T-helper 22 cell (primary cell): Measurements from ENCODE around the gene SPATA21.

Experiments used
- DNase-seq: peaks from one replicate; pipeline ENCODE4 v3.0.0-alpha.2; 2020; ENCODE audit warnings: low read depth

SPATA21 gene

DNA sequence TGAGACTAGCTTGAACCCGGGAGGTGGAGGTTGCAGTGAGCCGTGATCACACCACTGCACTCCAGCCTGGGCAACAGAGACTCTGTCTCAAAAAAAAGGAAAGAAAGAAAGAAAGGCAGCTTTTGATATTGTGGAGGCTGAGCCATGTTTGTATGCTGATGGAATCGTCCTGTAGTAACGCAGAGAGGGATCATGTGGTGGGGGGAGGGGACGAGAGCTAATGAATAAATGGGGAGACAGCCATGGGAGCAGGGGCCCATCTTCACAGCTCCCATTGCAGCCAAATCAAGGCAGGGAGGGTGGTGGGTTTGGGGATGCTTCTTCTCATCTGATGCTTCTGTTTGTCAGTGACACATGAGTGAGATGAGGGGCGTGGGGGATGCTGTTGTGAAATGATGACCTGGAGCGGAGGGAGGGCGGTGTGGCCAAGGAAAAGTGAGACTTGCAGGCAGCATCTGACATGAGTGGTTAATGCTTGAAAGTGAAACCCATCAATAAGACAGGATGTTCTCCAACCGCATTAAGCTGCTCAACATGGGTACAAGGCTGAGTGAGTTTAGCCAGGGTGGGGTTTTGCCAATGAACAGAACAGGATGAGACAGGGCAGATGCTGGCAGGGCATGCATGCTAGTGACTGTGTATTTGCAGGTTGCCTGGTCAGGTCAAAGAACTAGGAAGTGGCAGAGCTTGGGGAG is 16.7 kb downstream of the SPATA21 start:
- peak; percentile 12 for DNase-seq

DNA sequence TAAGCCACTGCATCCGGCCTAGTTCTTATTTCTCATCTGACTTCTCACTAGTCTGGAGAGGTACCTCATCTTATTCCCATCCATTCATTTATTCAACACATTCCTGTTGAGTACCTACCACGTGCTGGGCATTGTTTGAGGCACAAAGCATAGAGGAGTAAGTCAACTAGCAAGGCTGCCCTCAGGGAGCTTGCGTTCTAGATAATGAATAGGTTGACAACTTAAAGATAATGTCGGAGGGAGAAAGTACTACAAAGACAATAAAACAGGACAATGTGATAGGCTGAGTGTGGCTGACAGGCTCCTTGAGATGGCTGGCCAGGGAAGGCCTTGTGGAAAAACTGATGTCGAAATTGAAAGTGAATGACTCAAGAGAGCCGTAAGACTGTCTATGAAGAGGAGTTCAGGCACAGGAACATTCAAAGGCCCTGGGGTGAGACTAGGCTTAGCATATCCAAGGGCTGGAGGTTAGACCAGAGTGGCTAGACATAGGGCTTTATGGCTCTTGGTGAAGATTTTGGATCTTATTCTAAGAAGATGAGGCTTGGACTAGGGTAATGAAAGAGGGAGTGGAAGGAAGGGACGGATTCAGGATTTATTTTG is 18.3 kb downstream of the SPATA21 start:
- no peak for DNase-seq

DNA sequence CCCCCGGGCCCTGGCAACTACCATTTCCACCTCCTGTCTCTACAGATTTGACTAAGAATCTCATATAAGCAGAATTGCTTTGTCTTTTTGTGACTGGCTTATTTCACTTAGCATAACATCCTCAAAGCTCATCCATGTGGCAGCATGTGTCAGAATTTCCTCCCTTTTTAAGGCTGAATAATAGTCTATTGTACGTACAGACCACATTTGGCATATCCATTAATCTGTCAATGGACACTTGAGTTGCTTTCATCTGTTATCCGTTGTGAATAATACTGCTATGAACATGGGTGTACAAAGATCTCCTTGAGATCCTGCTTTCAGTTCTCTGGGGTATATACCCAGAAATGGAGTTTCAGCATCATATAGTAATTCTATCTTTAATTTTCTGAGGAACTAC is 24.0 kb downstream of the SPATA21 start:
- no peak for DNase-seq

DNA sequence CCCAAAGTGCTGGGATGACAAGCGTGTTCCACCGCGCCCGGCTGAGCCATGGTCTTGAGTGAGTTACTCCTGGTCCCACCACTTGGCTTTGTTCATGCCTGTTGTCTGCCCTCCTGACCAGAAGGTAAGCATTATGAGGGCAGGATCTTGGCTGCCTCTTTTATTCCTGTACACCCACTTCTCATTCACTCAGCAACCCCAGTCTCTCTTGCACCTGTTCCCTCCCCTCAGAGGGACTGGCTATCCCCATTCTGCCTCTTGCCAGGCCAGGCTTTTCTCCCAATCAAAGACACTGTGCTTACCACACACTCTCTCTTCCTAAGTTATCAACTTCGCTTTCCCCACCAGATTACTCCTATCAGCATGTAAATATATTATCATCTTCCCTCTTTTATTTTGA is 26.4 kb downstream of the SPATA21 start:
- no peak for DNase-seq

DNA sequence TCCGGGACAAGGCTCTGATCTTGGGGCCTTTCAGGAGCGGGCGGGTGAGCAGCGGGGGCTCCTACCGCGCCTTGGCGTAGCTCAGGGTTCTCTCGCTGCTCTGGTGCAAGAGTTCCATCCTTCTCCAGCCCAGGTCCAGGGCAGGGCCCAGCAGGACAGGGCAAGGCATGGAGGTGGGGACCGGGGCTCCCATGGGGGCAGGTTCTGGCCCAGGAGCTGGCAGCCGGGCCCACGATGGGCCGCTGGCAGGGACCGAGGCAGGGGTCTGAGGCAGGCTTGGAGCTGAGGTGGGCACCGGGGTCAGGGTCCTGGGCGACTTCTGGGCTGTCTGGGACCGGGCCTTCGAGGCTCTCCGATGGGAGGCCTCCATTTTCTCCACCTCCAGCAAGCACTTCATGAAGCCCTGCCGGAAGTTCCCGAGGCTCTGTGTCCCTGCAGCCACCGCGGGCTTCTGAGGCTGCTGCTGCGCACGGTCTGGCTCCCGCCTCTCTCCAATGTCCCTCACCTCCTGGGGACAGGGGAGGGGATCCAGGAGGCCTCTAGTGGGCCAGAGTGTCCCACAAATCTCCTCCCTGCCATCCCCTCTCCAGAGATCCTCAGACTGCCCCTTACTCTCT is 27.6 kb downstream of the SPATA21 start:
- no peak for DNase-seq

DNA sequence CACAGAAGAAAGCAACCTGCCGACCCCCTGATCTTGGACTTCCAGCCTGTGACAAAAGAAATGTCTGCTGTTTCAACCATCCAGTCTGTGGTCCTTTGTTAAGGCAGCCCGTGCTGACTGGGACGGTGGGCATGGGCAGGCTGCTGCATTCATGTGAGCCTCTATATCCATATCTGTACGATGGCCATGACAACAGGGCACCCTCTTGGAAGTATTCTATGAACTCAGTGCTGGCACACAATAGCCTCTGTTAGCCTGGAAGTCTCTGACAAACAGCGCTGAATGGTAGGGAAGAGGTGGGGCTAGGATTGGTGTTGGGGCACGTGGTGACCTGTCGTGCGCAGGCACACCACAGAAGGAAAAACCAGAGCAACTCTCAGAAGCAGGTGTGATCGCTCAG is 30.4 kb downstream of the SPATA21 start:
- no peak for DNase-seq

DNA sequence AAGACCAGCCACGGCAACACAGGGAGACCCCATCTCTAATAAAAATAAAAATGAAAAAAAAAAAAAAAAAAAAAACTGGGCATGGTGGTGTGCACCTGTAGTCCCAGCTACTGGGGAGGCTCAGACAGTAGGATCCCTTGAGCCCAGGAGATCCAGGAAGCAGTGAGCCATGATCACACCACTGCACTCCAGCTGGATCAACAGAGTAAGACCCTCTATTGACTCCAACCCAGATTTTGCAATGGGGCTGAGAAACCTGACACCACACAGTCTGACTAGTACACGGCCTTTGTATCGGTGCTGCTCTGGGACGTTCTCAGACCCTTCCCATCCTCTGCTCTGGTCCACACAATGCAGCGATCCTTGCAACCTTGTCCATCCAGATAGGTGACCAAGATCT is 31.8 kb downstream of the SPATA21 start:
- no peak for DNase-seq

DNA sequence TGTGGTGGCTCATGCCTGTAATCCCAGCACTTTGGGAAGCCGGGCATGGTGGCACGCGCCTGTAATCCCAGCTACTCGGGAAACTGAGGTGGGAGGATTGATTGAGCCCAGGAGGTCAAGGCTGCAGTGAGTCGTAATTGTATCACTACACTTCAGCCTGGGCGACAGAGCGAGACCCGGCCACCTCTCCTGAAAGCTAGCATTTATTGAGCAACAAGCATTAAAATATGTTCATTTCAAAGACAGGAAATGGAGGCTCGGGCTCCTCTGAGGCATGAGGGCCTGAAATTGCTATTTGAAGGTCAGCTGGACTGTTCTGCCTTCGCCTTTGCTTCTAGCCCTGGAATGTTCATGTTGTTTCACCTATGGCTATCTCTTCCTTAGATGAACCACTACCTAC is 34.5 kb downstream of the SPATA21 start:
- DNase-seq = no peak

DNA sequence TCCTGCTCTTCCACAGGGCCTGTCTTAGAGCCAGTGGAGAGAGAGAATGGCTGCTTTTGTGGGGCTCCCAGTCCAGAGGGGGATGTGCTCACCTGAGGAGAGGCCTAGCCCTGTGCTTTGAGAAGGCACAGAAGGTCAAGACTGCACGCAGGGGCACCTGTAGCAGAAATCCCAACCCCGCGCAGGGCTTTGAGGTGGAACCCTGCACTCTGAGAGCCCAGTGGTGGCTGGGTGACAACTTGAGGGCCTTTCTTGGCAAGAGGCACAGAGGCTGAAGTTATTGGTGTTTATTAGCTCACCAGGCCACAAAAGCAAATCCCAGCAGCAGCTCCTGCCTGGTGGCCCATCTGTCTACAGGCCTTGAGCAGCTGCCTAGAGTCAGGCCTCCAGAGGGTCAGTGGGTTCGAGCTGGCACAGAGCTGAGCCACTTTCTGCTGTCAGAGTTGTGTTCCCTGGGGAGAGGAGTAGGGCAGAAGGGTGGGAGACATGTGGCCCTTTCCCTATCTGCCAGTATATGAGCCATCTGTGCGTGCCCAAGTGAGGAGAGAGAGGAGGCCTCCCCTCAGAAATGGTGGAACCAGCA is 38.8 kb downstream of the SPATA21 start:
- no peak for DNase-seq

DNA sequence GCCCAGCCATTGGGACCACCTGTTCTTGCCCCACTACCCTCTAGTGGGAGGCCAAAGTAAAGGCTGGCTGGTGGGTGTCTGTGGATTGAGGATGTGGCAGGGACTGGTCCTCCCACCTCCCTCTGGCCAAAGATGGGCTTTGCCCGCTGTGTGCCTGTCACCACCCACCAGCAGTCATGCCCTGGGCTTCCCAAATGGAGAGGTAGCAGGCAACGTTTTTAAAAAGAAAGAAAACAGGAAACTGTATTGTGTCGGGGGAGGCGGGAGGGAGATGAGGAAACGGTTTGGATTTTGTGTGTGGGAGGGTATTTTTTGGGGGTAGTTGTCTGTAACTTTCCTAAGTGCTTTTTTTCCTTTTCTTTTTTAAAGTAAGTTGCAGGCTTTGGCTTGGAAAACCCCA is 40.1 kb downstream of the SPATA21 start:
- DNase-seq = no peak

DNA sequence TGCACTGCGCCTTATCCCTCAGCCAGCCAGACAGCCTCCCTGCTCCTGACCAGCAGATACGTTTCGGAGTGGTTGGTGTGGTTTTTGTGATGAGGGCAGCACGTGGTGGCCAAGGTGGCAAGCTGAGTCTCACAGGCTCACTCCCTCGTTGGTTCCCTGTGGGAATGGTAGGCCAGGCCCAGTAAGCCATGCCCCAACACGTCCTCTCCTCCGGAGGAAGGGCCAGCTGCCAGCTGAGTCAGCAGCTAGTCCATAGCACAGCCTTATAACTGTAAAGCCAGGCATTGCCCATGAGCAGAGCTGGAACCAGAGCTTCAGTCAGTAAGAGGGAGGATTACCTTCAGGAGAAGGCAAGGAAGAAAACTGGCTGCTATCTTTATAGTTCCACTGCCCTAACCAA is 40.6 kb downstream of the SPATA21 start:
- no peak for DNase-seq

DNA sequence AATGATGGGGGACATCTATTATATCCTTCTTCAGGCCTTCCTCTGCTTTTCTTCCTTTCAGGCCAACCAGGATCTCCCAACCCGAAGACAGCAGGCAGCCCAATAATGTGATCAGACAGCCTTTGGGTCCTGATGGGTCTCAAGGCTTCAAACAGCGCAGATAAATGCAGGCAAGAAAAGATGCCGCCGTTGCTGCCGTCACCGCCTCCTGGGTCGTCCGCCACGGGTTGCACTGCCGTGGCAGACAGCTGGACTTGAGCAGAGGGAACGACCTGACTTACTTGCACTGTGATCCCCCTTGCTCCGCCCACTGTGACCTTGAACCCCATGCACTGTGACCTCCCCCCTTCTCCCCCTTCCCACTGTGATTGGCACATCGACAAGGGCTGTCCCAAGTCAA is 42.2 kb downstream of the SPATA21 start:
- DNase-seq = no peak

DNA sequence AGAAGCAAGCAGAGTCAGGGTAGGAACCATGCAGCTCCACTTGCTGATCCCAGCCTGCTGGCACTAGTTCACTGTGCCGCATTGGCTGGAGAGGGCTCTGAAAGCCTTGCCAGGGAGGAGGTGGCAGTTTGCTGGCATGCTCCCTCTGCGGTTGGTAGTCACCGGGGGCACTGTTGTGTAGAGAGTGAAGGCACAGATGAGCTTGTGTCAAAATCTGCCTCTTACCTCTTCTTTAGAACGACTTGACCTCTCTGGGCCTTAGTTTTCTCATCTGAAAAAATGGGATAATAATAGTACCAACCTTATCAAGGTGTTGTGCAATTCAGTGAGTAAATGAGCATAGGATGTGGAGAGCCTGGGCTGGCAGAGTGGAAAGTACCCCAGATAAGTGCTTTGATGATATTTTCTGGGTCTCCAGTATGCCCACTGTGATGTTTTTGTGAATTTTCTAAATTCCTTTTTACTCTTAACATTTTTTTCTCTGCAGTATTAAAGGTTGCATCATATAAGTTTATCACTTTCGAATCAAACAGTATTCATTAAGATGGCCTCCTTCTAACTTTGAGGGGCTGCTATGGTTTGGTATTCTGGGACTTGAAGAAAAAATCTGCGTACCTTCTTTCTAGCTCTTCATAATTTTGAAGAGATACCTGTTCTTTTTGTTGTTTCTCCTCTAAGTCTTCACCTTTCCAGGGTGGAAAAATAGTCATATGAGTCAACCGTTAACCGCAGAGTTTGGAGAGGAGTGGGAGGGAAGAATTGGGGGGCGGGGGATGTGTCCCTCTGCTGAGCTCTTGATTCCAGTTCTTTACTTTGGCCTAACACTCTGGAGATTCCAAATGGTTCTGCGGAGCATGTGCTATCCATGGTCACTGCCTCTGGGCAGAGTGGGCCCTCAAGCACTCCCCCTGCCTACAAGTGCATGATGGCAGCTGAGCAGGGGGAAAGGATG is 43.4 kb downstream of the SPATA21 start:
- no peak for DNase-seq

DNA sequence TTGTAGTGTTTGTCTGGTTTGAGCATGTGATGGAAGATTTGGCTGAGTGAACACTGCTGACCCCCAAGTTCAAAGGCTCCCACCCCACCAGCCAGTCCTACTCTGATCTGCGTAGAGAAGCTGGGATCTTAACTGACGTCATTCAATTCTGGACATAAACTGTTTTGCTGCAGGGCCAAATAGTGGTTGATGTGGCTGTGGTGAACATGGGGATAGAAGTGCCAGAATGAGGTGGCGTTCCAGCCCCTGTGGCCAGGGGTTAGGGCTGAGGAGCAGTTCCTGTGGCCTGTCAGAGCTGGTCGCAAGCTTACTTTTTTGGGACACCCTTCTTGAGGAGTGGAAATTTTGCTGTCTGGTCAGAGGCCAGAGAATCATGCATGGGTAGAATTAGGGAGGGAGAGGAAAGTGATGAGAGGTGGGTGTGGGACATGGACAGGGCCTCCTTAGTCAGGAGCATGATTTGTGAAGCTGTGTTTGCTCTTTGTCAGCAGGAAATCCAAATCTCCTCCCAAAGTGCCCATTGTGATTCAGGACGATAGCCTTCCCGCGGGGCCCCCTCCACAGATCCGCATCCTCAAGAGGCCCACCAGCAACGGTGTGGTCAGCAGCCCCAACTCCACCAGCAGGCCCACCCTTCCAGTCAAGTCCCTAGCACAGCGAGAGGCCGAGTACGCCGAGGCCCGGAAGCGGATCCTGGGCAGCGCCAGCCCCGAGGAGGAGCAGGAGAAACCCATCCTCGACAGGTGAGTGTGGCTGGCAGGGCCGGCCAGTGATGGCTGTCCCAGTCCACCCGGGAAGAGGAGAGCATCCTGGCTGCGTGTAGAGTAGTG is 44.3 kb downstream of the SPATA21 start:
- no peak for DNase-seq

DNA sequence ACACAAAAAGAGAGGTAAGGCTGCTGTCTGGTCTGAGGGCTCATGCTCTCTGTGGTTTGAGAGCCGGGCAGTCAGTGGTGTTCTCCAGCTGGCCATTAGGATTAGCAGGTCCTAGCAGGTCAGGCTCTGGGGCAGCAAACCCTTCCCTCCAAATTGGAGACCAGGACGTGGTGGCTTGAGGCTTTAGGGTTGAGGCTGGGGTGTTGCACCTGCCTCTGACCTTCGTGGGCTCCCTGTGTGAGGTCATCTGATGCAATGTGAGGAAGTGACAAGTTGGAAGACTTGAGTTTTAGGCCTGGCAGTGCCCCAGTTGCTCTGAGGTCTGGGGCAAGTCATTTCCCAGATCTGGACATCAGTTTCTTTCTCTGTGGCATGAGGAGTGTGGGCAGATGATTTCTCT is 45.8 kb downstream of the SPATA21 start:
- no peak for DNase-seq

DNA sequence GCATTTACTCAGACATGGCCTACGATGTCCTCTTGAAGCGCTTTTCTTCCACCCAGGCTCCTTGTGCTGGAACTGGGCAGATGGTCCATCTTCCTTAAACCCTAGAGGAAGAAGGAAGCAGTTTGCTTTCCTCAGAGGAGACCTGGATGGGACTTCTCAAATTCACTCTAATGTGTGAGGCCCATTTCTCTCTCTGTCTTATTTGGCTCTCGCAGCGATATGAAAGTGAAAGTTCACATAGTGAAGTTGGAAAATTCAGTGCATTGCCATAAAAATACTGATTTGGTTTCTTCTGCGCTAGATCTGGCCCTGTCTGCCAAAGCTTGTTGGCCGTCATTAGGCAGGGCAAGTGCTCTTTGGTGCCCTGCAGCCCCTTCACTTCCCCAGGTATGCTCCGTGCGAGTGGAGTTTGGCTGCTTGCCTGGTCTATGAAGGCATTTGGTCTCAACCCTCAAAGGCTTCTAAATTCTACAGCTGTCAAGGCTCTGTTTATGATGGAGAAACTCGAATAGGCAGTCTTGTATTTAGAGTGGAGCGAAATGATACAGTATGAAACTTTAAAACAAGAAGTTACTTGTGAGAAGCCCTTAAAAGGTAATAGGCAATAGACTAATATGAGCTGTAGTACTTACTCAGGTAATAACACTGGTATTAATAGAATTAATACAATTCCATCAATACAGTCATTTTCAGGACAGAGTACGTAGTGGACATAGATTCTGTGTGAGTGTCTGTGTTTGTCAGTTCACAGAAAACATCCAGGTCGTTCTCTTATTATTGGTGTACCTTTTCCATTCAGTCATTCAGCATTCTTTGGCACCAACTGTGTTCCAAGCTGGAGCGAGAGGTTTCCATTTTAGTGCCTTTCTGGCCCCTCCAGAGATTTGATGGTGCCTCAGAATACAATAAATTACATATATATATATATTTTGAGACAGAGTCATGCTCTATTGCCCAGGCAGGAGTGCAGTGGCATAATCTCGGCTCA is 49.7 kb downstream of the SPATA21 start:
- no peak for DNase-seq

DNA sequence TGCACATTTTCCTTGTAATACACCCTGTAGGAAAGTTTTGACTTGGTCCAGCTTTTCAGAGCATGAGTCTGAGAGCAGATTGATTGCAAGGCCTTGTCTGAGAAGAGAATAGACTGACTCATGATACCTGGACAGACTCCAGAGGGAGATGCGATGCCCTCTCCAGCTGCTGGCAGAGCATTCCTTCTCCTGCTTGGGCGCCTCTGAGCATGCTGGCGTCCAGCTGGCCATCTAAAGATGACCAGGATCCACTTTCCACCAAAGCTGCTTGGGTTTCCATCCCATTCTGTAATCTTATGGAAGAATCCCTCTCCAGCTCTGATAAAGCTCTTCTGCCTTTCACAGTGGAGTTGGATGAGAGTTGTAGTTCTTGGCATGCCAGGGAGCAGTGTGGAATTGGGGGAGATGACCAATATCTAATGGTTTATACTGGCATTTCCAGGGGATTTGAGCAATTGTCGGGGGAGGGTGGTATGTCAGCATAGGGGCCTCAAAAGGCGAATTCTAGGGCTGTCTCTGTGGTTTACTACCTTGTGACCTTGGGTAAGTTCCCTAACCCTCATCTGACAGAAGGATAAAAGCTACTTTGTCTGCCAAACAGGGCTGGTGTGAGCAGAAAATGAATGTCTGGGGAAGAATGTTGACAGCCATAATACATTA is 50.6 kb downstream of the SPATA21 start:
- no peak for DNase-seq

DNA sequence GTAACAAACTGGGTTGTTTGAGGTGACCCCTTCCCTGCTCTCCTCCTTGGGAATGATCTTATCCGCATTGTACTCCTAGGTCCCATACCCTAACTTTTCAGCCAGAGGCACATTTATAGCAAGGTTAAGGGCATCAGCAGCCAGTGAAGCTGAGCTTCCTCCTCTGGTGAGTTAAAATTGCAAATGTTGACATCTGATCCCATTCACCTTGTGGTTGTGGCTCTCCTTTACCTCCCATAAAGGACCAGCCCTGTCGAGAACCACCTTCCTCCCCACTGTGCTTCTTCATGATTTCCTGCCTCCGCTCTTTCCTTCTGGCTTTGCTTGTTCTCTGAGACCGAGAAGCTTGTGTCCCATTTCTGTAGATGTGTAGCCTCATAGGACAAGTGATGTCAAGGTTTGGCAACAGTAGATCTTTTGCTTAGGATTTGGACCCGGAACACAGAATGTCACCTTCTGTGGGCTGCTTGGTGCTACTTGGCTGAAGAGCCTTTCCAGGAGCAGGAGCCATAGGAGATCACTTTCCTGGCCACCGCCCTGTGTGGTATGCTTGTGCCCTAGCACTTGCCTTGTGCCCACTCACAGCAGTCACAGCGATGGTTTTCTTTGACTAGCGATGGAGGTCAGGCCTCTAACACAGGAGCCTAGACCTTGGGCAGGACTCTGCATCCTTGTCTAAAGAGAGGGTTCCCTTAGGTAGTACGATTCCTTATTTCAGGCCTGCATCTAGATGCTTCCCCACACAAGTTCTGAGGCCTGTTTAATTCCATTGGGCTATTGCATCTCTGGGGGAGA is 51.4 kb downstream of the SPATA21 start:
- no peak for DNase-seq

DNA sequence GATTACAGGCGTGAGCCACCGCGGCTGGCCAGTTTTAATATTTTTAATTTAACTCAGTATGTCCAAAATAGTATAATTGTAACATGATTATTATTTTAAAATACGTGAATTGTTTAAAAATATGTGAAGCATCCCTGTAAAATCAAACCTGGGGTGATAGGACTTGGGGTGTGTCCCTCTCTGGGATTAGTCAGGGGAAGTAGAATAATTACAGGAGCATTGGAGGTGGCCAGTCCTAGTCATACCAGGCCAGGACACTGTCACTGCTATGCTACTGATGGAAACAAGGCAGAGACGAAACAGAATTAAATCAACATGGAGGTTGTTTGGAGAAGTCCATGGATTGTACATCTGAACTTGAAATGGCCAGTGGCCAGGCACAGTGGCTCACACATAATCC is 53.3 kb downstream of the SPATA21 start:
- DNase-seq = no peak
